ENCODE data around the gene UCP2. TPM values are rescaled to one million over a fixed set of nuclear protein-coding genes. Genes with fewer than 3 reads are reported as not detected.

Gene UCP2
- total and polyA plus RNA-seq, 4 donors, result 12.2 to 62.0 (median 36.9) TPM

DNA sequence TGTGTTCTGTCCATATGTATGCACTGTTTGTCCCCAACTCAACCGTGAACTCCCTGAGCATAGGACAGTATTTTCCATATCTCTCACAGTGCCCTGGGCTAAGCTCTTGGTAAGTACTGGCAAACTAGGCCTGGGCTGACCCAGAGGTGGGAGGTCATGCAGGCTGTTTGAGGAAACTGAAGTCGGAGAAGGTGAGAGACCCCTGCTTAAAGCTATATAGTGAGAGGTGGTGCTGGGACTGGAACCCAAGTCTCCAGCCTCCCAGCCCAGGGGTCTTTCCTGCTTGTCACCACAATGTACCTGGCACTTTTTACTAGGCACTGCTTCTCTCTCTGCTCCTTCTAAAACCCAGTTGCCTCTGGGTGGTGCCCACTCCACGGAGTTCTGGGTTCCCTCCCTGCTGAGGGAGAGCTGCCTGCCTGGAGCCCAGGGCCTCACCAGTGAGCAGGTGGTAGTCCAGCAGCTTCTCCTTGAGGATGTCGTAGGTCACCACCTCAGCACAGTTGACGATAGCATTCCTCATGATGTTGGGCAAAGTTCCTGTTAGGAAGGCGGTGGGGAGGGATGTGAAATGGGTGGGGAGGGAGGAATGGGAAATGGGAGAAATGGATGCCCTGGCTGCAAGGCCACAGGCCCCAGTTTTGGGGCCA, 21.5 kb upstream of the UCP2 start:
- 88% methylated on average over 5 of the region's 6 CpGs for WGBS (ENCODE audit: insufficient coverage)
- no peaks in the 10 kb centered on the region for H3K9me3 ChIP-seq (ENCODE audit: control insufficient read depth, insufficient read depth, low read length)
- H3K27ac ChIP-seq (ENCODE audit: low read depth, low read length), result no peak overlapping the region
- no peaks in the 10 kb centered on the region for H3K27me3 ChIP-seq (ENCODE audit: control insufficient read depth, insufficient read depth, low read length)
- peaks cover 22% of the 10 kb centered on the region for H3K4me1 ChIP-seq (ENCODE audit: control insufficient read depth, insufficient read depth, low read length)
- no peak overlapping the region for H3K4me3 ChIP-seq (ENCODE audit: low read depth, low read length)
- H3K36me3 ChIP-seq (ENCODE audit: control insufficient read depth, insufficient read depth, low read length), result peaks cover 44% of the 10 kb centered on the region
- no peak for DNase-seq (ENCODE audit: low read depth in 4 of 6, low spot score in 6 of 6)

DNA sequence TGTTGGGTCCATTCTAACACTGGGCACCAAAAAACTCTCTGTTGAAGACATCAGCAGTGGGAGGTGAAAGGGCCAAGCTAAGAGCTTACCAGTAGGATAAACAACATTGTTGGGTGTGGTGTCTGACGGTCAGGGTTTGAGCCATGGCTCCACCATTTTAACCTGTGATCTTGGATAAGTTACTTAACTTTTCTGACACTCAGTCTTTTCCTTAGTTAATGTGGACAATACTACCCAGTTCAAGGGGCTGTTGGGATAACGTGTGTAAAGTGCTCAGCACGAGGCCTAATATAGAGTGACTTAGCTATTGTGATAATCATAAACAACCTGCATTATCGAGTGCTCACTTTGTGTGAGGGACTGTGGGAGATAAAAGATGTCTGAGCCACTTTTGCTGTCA, 20.2 kb upstream of the UCP2 start:
- 90% methylated on average over 2 of the region's 4 CpGs for WGBS (ENCODE audit: insufficient coverage)
- Histone ChIP-seq H3K36me3 (ENCODE audit: control insufficient read depth, insufficient read depth, low read length) (peaks cover 41% of the 10 kb centered on the region), H3K4me3 (ENCODE audit: low read depth, low read length) (no peak overlapping the region), H3K4me1 (ENCODE audit: control insufficient read depth, insufficient read depth, low read length) (peaks cover 22% of the 10 kb centered on the region), H3K27me3 (ENCODE audit: control insufficient read depth, insufficient read depth, low read length) (no peaks in the 10 kb centered on the region), H3K27ac (ENCODE audit: low read depth, low read length) (no peak overlapping the region), H3K9me3 (ENCODE audit: control insufficient read depth, insufficient read depth, low read length) (no peaks in the 10 kb centered on the region)
- no peak for DNase-seq (ENCODE audit: low read depth in 4 of 6, low spot score in 6 of 6)

DNA sequence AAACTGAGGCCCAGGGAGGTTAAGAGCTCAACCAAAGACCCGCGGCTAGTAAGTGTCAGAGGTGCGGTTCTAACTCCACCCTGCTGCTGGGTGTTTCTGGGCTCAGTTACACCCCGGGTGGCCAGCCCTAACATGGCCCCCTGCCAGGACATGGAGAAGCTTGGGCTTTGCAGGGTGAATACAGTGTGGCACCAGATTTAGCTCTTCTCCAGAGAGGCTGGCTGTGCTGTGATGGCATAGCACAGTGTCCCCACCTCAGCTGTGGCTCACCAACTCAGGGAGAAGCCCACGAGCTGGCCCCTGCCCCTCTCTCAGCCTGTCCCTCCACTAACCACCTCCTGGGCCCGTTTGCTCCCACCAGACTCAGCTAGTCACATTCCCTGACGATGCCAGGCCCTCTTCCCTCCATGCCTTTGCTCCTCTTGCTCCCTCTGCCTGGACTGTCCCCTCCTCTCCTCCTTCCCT, 19.2 kb upstream of the UCP2 start:
- Histone ChIP-seq H3K36me3 (ENCODE audit: control insufficient read depth, insufficient read depth, low read length) (peaks cover 37% of the 10 kb centered on the region), H3K4me3 (ENCODE audit: low read depth, low read length) (no peak overlapping the region), H3K27ac (ENCODE audit: low read depth, low read length) (no peak overlapping the region), H3K4me1 (ENCODE audit: control insufficient read depth, insufficient read depth, low read length) (peaks cover 22% of the 10 kb centered on the region), H3K27me3 (ENCODE audit: control insufficient read depth, insufficient read depth, low read length) (no peaks in the 10 kb centered on the region), H3K9me3 (ENCODE audit: control insufficient read depth, insufficient read depth, low read length) (no peaks in the 10 kb centered on the region)
- WGBS (ENCODE audit: insufficient coverage), result 93% methylated on average over 6 of the region's 7 CpGs
- DNase-seq (ENCODE audit: low read depth in 4 of 6, low spot score in 6 of 6), result no peak

DNA sequence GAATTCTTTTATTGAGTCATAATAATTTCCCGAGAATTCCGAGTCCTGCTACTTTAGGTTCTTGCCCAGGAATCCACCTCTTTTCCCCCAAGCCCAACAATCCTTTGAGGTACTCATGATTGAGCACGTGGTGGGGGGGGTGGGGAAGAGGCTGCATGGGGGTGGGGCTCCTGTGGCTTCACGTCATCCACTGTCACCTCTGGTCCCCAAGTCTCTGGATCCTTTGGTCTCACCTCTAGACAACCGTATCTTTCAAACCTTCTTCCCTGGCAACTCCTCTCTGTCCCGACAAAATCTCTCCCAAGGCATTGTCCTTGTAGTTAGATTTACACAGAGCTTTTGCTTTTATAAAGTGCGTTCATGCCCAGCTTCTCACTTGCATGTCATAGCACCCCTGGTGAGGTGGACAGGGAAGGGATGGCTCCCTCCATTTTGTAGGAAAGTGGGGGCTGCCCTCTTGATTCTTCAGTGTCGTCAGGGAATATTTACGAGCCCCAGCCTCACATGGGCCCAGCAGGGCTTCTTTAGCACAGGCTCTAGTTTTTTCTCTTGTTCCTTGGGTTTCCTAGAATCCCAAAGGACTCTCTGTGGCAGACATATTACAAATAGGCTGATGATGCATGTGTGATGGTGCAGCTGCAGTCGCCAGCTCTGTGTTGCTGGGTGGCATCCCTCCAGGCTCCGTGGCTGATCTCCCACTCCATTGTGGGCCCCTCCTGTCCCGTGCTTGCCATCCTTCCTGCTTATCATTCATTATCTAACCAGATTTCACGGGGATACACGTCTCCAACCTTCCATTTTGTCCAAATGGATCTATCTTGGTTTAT, 17.9 kb upstream of the UCP2 start:
- peaks cover 21% of the 10 kb centered on the region for H3K4me1 ChIP-seq (ENCODE audit: control insufficient read depth, insufficient read depth, low read length)
- H3K27ac ChIP-seq (ENCODE audit: low read depth, low read length), result no peak overlapping the region
- H3K36me3 ChIP-seq (ENCODE audit: control insufficient read depth, insufficient read depth, low read length), result peaks cover 28% of the 10 kb centered on the region
- 38% methylated on average over 5 of the region's 14 CpGs for WGBS (ENCODE audit: insufficient coverage)
- H3K27me3 ChIP-seq (ENCODE audit: control insufficient read depth, insufficient read depth, low read length), result no peaks in the 10 kb centered on the region
- no peaks in the 10 kb centered on the region for H3K9me3 ChIP-seq (ENCODE audit: control insufficient read depth, insufficient read depth, low read length)
- H3K4me3 ChIP-seq (ENCODE audit: low read depth, low read length), result no peak overlapping the region
- no peak for DNase-seq (ENCODE audit: low read depth in 4 of 6, low spot score in 6 of 6)

DNA sequence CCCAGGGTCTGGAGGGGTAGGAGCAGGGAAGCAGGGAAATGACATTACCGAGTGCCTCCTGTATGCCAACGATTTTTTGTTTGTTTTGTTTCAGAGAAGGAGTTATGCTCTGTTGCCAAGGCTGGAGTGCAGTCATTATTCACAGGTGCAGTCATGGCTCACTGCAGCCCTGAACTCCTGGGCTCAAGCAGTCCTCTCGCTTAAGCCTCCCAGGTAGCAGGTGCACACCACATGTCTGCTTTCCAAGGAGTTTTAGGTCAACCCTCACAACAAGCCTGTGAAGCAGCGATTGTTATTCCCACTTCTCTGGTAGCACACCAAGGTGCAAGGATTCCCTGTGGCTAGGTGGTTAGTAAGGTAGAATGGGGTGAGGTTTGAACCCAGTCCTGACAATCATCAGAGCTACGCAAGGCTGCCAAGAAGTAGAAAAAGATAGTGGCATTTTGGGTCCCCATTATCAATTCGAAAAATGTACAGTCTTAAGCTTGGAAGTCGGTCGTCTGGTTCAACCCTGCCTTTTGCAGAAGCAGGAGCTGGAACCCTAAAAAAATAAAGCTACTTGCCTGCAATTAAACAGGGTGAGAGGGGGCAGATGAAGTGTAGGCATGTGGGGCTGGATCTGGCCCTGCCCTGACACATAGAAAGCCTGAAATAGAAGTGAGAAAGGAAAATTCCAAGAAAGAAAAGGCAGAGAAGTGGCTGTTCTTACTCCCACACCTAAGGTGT, 17.1 kb upstream of the UCP2 start:
- no peak for DNase-seq (ENCODE audit: low read depth in 4 of 6, low spot score in 6 of 6)
- H3K9me3 ChIP-seq (ENCODE audit: control insufficient read depth, insufficient read depth, low read length), result no peaks in the 10 kb centered on the region
- H3K36me3 ChIP-seq (ENCODE audit: control insufficient read depth, insufficient read depth, low read length), result peaks cover 22% of the 10 kb centered on the region
- H3K27ac ChIP-seq (ENCODE audit: low read depth, low read length), result no peak overlapping the region
- H3K27me3 ChIP-seq (ENCODE audit: control insufficient read depth, insufficient read depth, low read length), result no peaks in the 10 kb centered on the region
- 90% methylated on average over 8 of the region's 8 CpGs for WGBS (ENCODE audit: insufficient coverage)
- H3K4me3 ChIP-seq (ENCODE audit: low read depth, low read length), result no peak overlapping the region
- peaks cover 14% of the 10 kb centered on the region for H3K4me1 ChIP-seq (ENCODE audit: control insufficient read depth, insufficient read depth, low read length)

DNA sequence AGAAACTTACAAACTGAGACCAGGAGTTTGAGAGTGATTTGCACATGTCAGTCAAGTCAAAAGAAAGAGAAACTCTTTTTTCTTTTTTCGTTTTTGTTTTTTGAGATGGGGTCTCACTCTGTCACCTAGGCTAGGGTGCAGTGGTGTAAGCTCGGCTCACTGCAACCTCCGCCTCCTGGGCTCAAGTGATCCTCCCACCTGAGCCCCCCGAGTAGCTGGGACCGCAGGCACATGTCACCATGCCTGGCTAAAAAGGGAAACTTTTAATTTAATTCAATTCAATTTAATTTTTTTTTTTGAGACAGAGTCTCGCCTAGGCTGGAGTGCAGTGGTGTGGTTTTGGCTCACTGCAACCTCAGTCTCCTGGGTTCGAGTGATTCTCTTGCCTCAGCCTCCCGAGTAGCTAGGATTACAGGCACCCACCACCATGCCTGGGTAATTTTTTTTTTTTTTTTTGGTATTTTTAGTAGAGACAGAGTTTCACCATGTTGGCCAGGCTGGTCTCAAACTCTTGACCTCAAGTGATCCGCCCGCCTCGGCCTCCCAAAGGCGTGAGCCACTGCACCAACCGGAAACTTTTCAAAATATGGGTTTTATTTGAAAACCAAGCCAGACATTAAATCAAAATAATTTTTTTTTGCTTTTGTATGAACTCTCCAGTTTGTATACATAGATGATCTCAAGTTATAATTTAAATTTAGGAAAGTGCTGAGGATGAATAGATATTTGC, 16.4 kb upstream of the UCP2 start:
- H3K27me3 ChIP-seq (ENCODE audit: control insufficient read depth, insufficient read depth, low read length), result no peaks in the 10 kb centered on the region
- no peak overlapping the region for H3K27ac ChIP-seq (ENCODE audit: low read depth, low read length)
- 96% methylated on average over 4 of the region's 13 CpGs for WGBS (ENCODE audit: insufficient coverage)
- DNase-seq (ENCODE audit: low read depth in 4 of 6, low spot score in 6 of 6), result no peak
- H3K4me3 ChIP-seq (ENCODE audit: low read depth, low read length), result no peak overlapping the region
- H3K9me3 ChIP-seq (ENCODE audit: control insufficient read depth, insufficient read depth, low read length), result no peaks in the 10 kb centered on the region
- peaks cover 8% of the 10 kb centered on the region for H3K4me1 ChIP-seq (ENCODE audit: control insufficient read depth, insufficient read depth, low read length)
- peaks cover 18% of the 10 kb centered on the region for H3K36me3 ChIP-seq (ENCODE audit: control insufficient read depth, insufficient read depth, low read length)

DNA sequence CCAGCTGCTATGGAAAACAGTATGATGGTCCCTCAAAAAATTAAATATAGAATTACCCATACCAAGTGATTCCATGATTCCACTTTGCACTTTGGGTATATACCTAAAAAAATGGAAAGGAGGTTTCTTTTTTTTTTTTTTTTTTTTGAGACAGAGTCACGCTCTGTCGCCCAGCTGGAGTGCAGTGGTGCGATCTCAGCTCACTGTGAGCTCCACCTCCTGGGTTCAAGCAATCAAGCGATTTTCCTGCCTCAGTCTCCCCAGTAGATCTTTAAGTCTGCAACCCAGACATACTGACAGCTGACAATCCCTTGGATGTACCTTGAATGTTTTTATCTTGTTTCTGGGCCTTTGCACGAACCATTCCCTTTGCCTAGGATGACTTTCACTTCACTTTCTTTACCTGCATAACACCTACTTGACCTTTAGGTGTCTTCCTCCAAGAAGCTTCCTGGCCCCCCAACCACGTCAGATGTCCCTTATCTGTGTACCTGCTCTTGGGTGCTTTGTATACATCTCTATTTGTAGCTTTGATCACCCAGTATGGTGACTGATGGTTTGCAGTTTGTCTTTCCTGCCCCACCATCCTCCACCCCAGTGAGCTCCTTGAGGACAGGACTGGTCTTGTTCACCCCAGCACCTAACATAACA, 14.6 kb upstream of the UCP2 start:
- Histone ChIP-seq H3K4me3 (ENCODE audit: low read depth, low read length) (no peak overlapping the region), H3K27ac (ENCODE audit: low read depth, low read length) (no peak overlapping the region), H3K9me3 (ENCODE audit: control insufficient read depth, insufficient read depth, low read length) (no peaks in the 10 kb centered on the region), H3K36me3 (ENCODE audit: control insufficient read depth, insufficient read depth, low read length) (peaks cover 9% of the 10 kb centered on the region), H3K4me1 (ENCODE audit: control insufficient read depth, insufficient read depth, low read length) (peaks cover 3% of the 10 kb centered on the region), H3K27me3 (ENCODE audit: control insufficient read depth, insufficient read depth, low read length) (no peaks in the 10 kb centered on the region)
- WGBS (ENCODE audit: insufficient coverage), result 94% methylated on average over 5 of the region's 6 CpGs
- DNase-seq (ENCODE audit: low read depth in 4 of 6, low spot score in 6 of 6), result no peak

DNA sequence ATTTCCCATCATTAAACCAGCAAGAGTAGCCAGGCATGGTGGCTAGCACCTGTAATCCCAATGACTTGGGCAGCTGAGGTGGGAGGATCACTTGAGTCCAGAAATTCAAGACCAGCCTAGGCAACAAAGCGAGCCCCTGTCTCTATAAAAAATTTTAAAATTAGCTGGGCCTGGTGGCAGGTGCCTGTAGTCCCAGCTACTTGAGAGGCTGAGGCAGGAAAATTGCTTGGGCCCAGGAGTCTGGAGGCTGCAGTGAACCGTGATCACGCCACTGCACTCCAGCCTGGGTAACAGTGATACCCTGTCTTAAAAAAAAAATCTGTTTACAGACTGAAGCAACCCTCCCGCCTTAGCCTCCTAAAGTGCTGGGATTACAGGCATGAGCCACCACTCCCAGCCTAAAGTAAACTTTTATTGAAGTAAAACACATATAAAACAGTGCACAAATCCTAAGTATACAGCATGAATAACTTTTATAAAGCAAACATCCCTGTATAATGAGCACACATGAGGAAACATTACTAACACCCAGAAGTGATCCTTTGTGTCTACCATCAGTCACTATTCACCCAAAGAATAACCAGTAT, 13.6 kb upstream of the UCP2 start:
- 91% methylated on average over 4 of the region's 4 CpGs for WGBS (ENCODE audit: insufficient coverage)

More for the DNA sequence above, 13.6 kb upstream of the UCP2 start:
- H3K27ac ChIP-seq (ENCODE audit: low read depth, low read length), result no peak overlapping the region
- H3K27me3 ChIP-seq (ENCODE audit: control insufficient read depth, insufficient read depth, low read length), result no peaks in the 10 kb centered on the region
- peaks cover 3% of the 10 kb centered on the region for H3K4me1 ChIP-seq (ENCODE audit: control insufficient read depth, insufficient read depth, low read length)
- H3K36me3 ChIP-seq (ENCODE audit: control insufficient read depth, insufficient read depth, low read length), result peaks cover 4% of the 10 kb centered on the region
- H3K4me3 ChIP-seq (ENCODE audit: low read depth, low read length), result no peak overlapping the region
- no peak for DNase-seq (ENCODE audit: low read depth in 4 of 6, low spot score in 6 of 6)
- H3K9me3 ChIP-seq (ENCODE audit: control insufficient read depth, insufficient read depth, low read length), result no peaks in the 10 kb centered on the region
